ENCODE measurements around the gene MAGEA9B.
"Not testable (repeated sequence)": the region's sequence is repeated elsewhere in the genome, so short reads cannot be mapped to it uniquely, and the experiment has no call there.

GRCh38 chrX:149595943-149596342 lies 8.7 kb upstream of the MAGEA9B start:
- not testable (repeated sequence) for TF ChIP-seq CTCF (IDR thresholded peaks at IDR 0.05; ENCODE audit: low read depth, low read length); POLR2A (IDR thresholded peaks at IDR 0.05; ENCODE audit: extremely low read depth, insufficient read length); MYC (IDR thresholded peaks at IDR 0.05; ENCODE audit: low read depth, low read length)
